Spleen (tissue), 11 donors: ENCODE data around the gene CR1. TPM values are rescaled to one million over a fixed set of nuclear protein-coding genes. Genes with fewer than 3 reads are reported as not detected.
"Not testable (repeated sequence)": the region's sequence is repeated elsewhere in the genome, so short reads cannot be mapped to it uniquely, and the experiment has no call there.

ENCODE experiments used
- DNase-seq: peaks from one replicate; pipeline ENCODE4 v3.0.0-alpha.2; 2020
- H3K27ac ChIP-seq, 8 donors: fragments of 200-600 bp; sonication (generic) in 7 of 8; 1 replicate in 4 of 8; 2 replicates in 4 of 8; pipeline versions ENCODE4 v1.5.0 to v1.8.0; 2016 to 2021; ENCODE audit warnings: inconsistent platforms in 4 of 8, mild to moderate bottlenecking in 4 of 8, moderate library complexity in 1 of 8
- H3K27me3 ChIP-seq, 7 donors: fragments of 200-600 bp; sonication (generic) in 6 of 7; replicated peaks in 1 of 7; 1 replicate in 4 of 7; 2 replicates in 3 of 7; pipeline versions ENCODE4 v1.5.0 to v1.8.0; 2016 to 2021; ENCODE audit warnings: inconsistent platforms in 3 of 7, mild to moderate bottlenecking in 1 of 7
- H3K36me3 ChIP-seq, 6 donors: fragments of 200-600 bp; sonication (generic) in 5 of 6; 1 replicate in 4 of 6; 2 replicates in 2 of 6; pipeline versions ENCODE4 v1.5.0 to v1.8.0; 2016 to 2021; ENCODE audit warnings: inconsistent platforms in 2 of 6
- H3K4me1 ChIP-seq, 6 donors: fragments of 200-600 bp; sonication (generic) in 5 of 6; 1 replicate in 3 of 6; 2 replicates in 3 of 6; pipeline versions ENCODE4 v1.5.0 to v1.8.0; 2016 to 2021; ENCODE audit warnings: inconsistent platforms in 3 of 6
- H3K4me3 ChIP-seq, 8 donors: fragments of 200-600 bp; sonication (generic) in 7 of 8; 1 replicate in 4 of 8; 2 replicates in 4 of 8; pipeline versions ENCODE4 v1.5.0 to v1.8.0; 2016 to 2021; ENCODE audit warnings: inconsistent platforms in 4 of 8, mild to moderate bottlenecking in 4 of 8, moderate library complexity in 2 of 8
- H3K9me3 ChIP-seq, 8 donors: fragments of 200-600 bp; sonication (generic) in 7 of 8; 1 replicate in 4 of 8; 2 replicates in 4 of 8; pipeline versions ENCODE4 v1.5.0 to v1.8.0; 2016 to 2021; ENCODE audit warnings: inconsistent platforms in 4 of 8
- POLR2A ChIP-seq, 3 donors: fragments of 450-650 bp; IDR thresholded peaks; one replicate each; pipeline ENCODE4 v1.5.1; 2017; ENCODE audit warnings: antibody characterized with exemption in 3 of 3, mild to moderate bottlenecking in 1 of 3
- POLR2AphosphoS5 ChIP-seq, 3 donors: sonication (generic); formaldehyde crosslinking; IDR thresholded peaks; one replicate each; pipeline ENCODE4 v1.5.1; 2017; ENCODE audit warnings: antibody characterized with exemption in 3 of 3
- WGBS, 5 donors: extraction: QIAGEN DNeasy Blood & Tissue Kit in 3 of 5; methylation state at CpG; one replicate each; pipeline versions ENCODE4 v1.1.5 to v1.1.7; 2013 to 2018; 5-methylcytosine and 5-hydroxymethylcytosine counted together
- intact Hi-C: fragments of 100-400 bp; cut with DNase I; formaldehyde crosslinking; loops from one replicate; pipeline ENCODE4 v1.15.0; 2023; ENCODE audit warnings: low total_unique reads
- polyA plus RNA-seq, 3 donors: library from polyadenylated mRNA; stranded (reverse); fragments of 200-250 nt; gene quantifications; one replicate each; pipeline ENCODE4 v1.2.1, GENCODE V29; 2013
- total RNA-seq, 7 donors: library from RNA; depleted of rRNA in 3 of 7; stranded (reverse); fragments of >200 nt in 3 of 7; fragmentation: NEBNext Ultra II Directional in 4 of 7; extraction: Animal tissue kit (Norgen Biotek cat#: 25700) in 4 of 7; gene quantifications; one replicate each; pipeline versions ENCODE4 v1.1.0 to v1.2.1, GENCODE V29; 2016 to 2021
- TF ChIP-seq, protein P1 (sequence below), 11 experiments: fragments of 200-600 bp in 7 of 11; fragments of 450-650 bp in 4 of 11; sonication (generic) in 4 of 11; IDR thresholded peaks in 8 of 11; conservative IDR thresholded peaks in 3 of 11; 1 replicate in 7 of 11; 2 replicates in 4 of 11; pipeline versions ENCODE4 v1.4.0 to v1.8.0; 2016 to 2021; ENCODE audit warnings: antibody characterized with exemption in 11 of 11, inconsistent platforms in 4 of 11, mild to moderate bottlenecking in 1 of 11
- donor health status: healthy with polysubstance abuse.
- donor health status: DM: no; HTN: no; CAD: no; lungs with moderate emphysema.
- donor health status: DM: no; HTN: no; CAD: no.
- donor health status: Bipolar disorder and iron deficiency.
- donor health status: healthy.
- donor health status: DM: no; HTN: no; CAD: no.
- donor health status: DM: yes; HTN: yes; CAD: no.

Gene CR1
- total and polyA plus RNA-seq, 10 donors: 30.5 to 290 (median 159) TPM

GRCh38 chr1:207659545-207660153 is 163.7 kb downstream of the CR1 start:
- no peak overlapping the region for H3K4me3 ChIP-seq
- H3K27me3 ChIP-seq: peaks cover 0 to 7% (median 0%) of the 10 kb centered on the region in 7 donors
- TF ChIP-seq, protein P1, sequence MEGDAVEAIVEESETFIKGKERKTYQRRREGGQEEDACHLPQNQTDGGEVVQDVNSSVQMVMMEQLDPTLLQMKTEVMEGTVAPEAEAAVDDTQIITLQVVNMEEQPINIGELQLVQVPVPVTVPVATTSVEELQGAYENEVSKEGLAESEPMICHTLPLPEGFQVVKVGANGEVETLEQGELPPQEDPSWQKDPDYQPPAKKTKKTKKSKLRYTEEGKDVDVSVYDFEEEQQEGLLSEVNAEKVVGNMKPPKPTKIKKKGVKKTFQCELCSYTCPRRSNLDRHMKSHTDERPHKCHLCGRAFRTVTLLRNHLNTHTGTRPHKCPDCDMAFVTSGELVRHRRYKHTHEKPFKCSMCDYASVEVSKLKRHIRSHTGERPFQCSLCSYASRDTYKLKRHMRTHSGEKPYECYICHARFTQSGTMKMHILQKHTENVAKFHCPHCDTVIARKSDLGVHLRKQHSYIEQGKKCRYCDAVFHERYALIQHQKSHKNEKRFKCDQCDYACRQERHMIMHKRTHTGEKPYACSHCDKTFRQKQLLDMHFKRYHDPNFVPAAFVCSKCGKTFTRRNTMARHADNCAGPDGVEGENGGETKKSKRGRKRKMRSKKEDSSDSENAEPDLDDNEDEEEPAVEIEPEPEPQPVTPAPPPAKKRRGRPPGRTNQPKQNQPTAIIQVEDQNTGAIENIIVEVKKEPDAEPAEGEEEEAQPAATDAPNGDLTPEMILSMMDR (IDR thresholded peaks at IDR 0.05 in 8 of 11, conservative IDR thresholded peaks at IDR 0.05 in 3 of 11): no peak
- TF ChIP-seq POLR2A (IDR thresholded peaks at IDR 0.05) (no peak), POLR2AphosphoS5 (IDR thresholded peaks at IDR 0.05) (no peak)
- no peaks in the 10 kb centered on the region for H3K36me3 ChIP-seq
- no peaks in the 10 kb centered on the region for H3K4me1 ChIP-seq
- no peak overlapping the region for H3K27ac ChIP-seq
- WGBS, 5 donors: 74 to 87% (median 82%) methylated on average over 9 to 10 of the region's 10 CpGs
- peaks cover 0 to 11% (median 0%) of the 10 kb centered on the region in 8 donors for H3K9me3 ChIP-seq
- intact Hi-C loops: no loop called here
- DNase-seq: no peak

DNA sequence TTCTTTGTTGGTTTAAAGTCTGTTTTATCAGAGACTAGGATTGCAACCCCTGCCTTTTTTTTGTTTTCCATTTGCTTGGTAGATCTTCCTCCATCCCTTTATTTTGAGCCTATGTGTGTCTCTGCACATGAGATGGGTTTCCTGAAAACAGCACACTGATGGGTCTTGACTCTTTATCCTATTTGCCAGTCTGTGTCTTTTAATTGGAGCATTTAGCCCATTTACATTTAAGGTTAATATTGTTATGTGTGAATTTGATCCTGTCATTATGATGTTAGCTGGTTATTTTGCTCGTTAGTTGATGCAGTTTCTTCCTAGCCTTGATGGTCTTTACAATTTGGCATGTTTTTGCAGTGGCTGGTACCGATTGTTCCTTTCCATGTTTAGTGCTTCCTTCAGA is 165.5 kb downstream of the CR1 start:
- H3K4me1 ChIP-seq, H3K36me3 ChIP-seq, H3K4me3 ChIP-seq, DNase-seq, intact Hi-C loops, H3K27ac ChIP-seq: not testable (repeated sequence)
- Histone ChIP-seq H3K9me3 (peaks cover 0 to 16% (median 1%) of the 10 kb centered on the region in 8 donors), H3K27me3 (peaks cover 0 to 24% (median 0%) of the 10 kb centered on the region in 7 donors)
- 93 to 100% (median 97%) methylated on average over 1 to 2 of the region's 2 CpGs; no CpG with 5 or more reads in 1 of the 5 donors for WGBS, 5 donors

GRCh38 chr1:207666342-207666741 is 170.4 kb downstream of the CR1 start:
- Histone ChIP-seq H3K27me3 (peaks cover 0 to 70% (median 23%) of the 10 kb centered on the region in 7 donors), H3K4me3 (no peak overlapping the region), H3K36me3 (no peaks in the 10 kb centered on the region), H3K27ac (no peak overlapping the region), H3K9me3 (peaks cover 0 to 19% (median 1%) of the 10 kb centered on the region in 8 donors), H3K4me1 (peaks cover 0 to 19% (median 9%) of the 10 kb centered on the region in 6 donors)
- intact Hi-C loops: no loop called here
- TF ChIP-seq POLR2A (IDR thresholded peaks at IDR 0.05) (no peak), POLR2AphosphoS5 (IDR thresholded peaks at IDR 0.05) (no peak)
- TF ChIP-seq, protein P1 (IDR thresholded peaks at IDR 0.05 in 8 of 11, conservative IDR thresholded peaks at IDR 0.05 in 3 of 11): no peak
- DNase-seq: no peak
- WGBS, 5 donors: 82 to 100% (median 91%) methylated on average over 1 of the region's 1 CpG

- DNase-seq: no peak
- Histone ChIP-seq H3K36me3 (no peaks in the 10 kb centered on the region), H3K4me1 (peaks cover 0 to 19% (median 9%) of the 10 kb centered on the region in 6 donors), H3K9me3 (peaks cover 0 to 8% (median 0%) of the 10 kb centered on the region in 8 donors), H3K27ac (no peak overlapping the region), H3K27me3 (peaks cover 0 to 77% (median 23%) of the 10 kb centered on the region in 7 donors), H3K4me3 (peak overlapping the region in 4 of 8 donors; percentile 10 to 58 (median 24))
- TF ChIP-seq POLR2A (IDR thresholded peaks at IDR 0.05) (no peak), POLR2AphosphoS5 (IDR thresholded peaks at IDR 0.05) (no peak)
- TF ChIP-seq, protein P1 (IDR thresholded peaks at IDR 0.05 in 8 of 11, conservative IDR thresholded peaks at IDR 0.05 in 3 of 11): no peak
- 5 to 14% (median 5%) methylated on average over 12 to 44 of the region's 44 CpGs for WGBS, 5 donors
- intact Hi-C loops: no loop called here
Observed at GRCh38 chr1:207669528-207670009, 173.6 kb downstream of the CR1 start.
